Measurements from ENCODE around the gene SPAG16.

SPAG16 gene

GRCh38 chr2:214196260-214196659, 912.0 kb downstream of the SPAG16 start:
- DNase-seq: no peak

- DNase-seq: no peak
These were observed 917.6 kb downstream of the SPAG16 start for GRCh38 chr2:214201892-214202291.

- no peak for DNase-seq
These were observed 919.0 kb downstream of the SPAG16 start for GRCh38 chr2:214203214-214203613.

DNA sequence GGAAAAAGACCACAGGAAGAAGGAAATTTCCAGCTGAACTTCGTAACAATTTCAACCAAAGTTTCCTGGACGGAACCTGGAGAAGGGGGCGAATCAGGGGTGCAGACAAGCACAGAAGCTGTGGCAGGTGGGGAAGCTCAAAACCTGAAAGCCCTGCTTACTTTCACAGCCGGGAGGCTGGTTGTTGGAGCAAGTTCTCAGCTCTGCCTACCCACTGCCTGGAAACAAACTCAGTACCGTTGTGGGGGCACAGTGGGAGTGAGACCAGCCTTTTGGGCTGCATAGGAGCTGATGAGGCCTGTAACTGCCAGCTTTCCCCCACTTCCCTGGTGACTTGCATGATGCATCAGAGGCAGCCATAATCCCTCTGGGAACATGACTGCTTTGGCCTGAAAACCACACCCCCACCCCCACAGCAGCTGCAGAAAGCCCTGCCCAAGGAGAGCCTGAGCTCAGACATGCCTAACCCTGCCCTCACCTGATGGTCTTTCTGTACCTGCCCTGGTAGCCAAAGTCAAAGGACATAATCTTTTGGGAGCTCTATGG, 919.6 kb downstream of the SPAG16 start:
- DNase-seq: no peak

DNA sequence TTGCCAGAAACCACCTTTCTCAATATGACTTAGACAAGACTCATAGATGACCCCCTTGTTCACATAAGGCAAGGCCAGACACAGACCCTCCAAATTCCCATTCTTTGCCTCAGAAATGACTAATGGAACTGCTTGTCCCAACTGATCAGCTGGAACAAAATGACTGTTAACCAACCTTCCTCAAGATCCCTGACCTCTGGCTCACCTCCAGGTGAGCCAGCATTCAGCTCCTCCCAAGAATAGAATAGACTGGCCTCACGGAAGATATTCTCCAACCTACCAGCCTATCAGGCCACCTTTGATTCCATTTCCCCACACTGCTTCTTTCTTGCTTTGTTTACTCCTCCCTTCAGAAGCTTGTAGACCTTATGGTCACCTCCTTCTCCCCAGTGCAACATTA, 930.8 kb downstream of the SPAG16 start:
- DNase-seq: no peak

DNA sequence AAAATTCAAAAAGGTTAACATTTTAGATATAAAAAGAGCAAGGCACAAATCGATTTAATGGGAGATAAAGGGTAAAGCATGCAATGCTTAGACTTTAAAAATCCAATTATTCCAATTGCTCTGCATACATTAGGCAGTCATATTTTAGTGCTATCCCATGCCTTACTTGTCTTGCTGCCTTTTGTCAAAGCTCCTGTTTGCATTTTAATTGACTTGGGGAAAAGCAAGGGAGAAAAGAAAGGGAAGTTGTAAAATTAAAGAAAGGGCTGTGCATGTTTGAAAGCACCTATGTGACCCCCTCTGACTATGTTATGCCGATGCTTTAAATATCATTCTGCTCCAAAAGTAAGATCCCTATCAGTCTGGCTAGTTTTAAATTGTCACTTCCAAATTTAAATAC, 932.9 kb downstream of the SPAG16 start:
- DNase-seq: no peak

DNA sequence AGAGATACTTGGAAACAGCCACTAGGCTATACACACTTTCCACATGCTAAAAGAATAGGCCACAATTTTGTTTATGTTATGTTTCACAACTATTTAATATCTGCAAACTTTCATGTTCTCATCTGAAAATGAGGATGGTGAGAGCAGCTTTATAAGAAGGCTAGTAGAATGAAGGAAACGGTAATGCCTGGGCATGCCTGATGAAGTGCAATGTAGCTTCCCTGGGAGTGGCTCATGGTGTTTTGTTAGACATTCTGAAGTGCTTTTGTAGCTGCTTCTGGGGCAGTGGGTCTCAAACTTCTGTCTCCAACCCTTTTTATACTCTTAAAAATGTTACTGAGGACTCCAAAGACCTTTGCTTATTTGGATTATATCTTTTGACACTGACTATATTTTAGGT, 933.3 kb downstream of the SPAG16 start:
- no peak for DNase-seq

- DNase-seq: no peak
These were observed 936.0 kb downstream of the SPAG16 start for GRCh38 chr2:214220251-214220650.

DNA sequence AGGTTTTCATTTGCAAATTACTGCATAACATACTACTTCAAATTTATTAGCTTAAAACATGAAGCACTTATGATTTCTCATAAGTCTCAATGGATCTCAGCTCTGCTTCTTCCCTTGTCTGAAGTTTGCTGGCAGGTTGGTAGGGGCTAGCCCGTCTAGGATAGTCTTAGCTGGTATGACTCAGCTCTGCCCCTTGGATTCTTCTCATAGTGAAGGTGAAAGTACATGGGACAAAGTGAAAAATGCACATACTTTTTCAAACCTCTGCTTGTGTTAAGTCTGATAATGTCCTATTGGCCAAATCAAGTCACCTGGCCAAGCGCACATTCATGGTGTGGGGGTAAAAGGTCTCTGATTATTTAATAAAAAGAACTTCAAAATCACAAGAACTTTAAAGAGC, 941.8 kb downstream of the SPAG16 start:
- DNase-seq: no peak

DNA sequence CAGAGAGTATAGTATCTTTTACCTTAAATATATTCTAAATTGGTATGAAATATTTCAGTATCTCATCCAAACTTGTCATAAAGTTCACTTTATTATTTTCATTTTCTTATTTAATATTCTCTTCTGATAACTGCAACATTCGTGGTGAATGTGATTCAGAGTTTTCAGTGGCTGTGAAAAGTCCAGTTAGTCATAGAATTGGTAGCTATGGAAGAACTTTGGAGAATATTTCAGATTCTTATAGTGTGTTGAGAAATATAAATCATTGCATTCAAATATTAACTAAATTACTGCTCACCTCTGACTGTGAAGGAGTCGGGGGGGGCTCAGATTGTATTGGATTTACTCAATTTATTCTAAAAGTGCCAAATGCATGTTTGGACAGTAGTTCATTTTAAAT, 948.0 kb downstream of the SPAG16 start:
- no peak for DNase-seq

DNA sequence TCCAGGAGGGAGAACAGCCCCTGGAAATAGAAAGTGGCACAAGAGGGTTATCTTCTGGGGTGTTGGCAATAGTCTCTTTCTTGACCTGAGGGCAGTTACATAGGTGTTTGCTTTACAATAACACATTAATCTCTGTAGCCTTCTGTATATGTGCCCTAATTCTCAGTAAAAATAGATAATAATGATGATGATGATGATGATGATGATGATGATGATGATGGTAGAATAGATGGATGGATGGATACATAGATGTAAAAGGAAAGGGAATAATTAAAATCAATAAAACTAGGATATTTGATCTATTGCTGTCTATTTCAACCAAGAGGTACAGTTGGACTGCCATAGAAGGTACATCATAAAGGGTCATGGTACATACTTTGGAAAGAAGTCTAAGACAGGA, 948.9 kb downstream of the SPAG16 start:
- DNase-seq: no peak

DNA sequence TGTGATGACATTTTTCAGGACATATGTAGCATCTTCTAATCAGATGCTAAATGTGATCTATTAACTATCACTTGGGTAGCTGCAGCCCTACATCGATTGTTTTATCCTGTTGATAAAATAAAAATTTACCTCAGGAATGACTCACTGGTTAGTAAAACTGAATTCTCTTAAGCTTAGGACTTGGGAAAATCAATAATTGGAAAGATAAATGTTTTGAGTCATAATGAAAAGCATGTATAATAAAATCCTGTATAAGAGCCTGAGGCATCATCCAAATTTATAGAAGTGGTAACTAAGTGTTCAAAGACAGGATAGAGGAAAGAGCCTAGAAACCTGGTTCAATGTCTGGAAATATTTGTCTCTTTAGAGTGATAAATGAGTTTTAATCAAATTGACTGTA, 958.5 kb downstream of the SPAG16 start:
- DNase-seq: no peak

GRCh38 chr2:214244847-214245246, 960.6 kb downstream of the SPAG16 start:
- DNase-seq: no peak

- no peak for DNase-seq
These were observed 962.2 kb downstream of the SPAG16 start for GRCh38 chr2:214246417-214246816.

DNA sequence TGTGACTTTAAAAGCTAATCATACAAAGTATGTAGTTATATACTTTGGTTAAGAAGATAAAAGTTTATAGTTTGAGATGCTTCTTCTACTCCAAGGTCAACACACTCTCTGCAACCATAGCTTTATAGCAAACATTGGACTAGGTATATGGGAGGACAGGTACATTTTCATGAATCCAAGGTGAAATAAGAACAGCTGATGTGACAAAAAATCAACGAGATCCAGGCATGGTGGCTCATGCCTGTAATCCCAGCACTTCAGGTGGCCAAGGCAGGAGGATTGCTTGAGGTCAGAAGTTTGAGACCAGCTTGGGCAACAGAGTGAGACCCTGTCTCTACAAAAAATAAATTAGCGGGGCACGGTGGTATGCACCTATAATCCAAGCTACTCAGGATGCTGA, 963.3 kb downstream of the SPAG16 start:
- no peak for DNase-seq

- no peak for DNase-seq
These were observed 970.8 kb downstream of the SPAG16 start for GRCh38 chr2:214255046-214255445.

DNA sequence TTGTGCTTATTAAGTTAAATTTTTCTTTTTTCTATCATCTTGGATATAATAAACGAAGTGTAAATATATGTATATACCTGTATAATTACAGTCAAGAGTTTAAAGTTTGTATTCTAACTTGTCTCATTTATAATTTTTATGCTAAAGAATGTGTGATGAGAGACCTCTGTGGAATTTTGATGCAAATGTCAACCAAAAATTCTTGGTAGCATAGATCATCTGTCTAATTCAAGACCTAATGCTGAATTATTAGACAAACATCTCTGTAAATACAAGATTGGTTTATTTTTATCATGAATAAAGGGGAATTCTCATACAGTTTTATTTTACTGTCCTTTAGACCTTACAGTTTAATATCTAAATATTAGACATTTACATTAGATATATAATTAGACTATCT, 977.4 kb downstream of the SPAG16 start:
- DNase-seq: no peak

- DNase-seq: no peak
These were observed 979.9 kb downstream of the SPAG16 start for GRCh38 chr2:214264171-214264570.

DNA sequence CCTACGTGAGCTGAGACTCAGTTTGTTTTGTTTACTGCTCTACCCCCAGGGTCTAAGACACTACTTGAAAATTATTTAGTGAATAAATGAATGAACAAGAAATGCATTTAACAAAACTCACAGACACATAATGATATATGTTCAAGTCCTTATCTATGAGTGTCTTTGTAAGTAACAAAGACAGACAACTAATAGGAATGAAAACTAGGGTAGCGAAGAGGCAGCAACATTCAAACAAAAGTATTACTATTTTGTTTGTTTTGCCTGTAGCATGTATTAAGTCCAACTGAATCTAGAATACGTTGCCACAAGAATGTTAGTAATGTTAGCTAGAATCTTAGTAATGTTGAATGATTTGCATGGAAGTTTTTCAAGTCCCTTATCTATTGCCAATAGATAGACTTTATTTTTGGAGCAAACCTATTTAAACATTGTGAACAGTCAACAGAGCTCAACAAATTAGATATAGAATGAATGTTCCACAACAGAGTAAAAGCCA, 981.8 kb downstream of the SPAG16 start:
- no peak for DNase-seq

- DNase-seq: no peak
These were observed 993.6 kb downstream of the SPAG16 start for GRCh38 chr2:214277880-214278279.

GRCh38 chr2:214286011-214286410, 1001.7 kb downstream of the SPAG16 start:
- no peak for DNase-seq

DNA sequence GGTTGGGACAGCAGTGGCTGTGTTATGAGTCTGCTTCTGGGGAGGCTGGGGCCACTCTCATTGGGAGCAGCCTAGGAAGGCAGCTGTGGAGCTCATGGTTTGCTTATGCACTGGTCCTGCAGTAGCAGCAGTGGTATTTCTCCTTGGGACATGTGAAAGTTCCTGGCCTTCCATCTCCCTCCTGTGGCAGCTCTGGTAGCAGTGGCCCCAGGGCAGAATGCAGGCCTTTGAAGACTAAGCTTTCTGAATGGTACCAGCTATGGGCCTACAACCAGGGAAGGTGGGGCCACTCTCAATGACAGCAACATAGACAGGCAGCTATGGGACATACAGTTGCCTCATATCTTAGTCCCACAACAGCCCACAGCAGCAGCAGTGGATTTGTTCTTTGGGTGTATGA, 1009.3 kb downstream of the SPAG16 start:
- DNase-seq: no peak

- DNase-seq: no peak
These were observed 1010.2 kb downstream of the SPAG16 start for GRCh38 chr2:214294426-214294825.

GRCh38 chr2:214297423-214297822, 1013.2 kb downstream of the SPAG16 start:
- no peak for DNase-seq

DNA sequence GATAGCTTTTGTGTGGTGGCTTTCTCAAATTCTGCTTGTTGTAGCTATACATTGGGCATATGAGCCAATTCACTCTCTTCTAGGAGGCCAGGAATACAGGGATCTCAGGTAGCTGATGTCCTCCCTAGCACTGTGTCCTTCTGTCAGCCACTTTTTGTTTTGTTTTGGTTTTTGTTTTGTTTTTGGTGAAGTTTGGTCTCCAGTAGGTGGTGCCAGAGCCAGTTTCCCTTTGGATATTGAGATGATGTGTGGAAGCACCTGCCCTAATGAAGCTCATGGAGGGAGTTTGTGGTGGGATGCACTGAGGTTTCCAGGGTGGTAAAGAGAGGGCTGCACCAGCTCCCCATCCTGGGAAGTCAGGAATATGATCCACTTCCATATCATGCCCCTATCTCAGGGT, 1026.1 kb downstream of the SPAG16 start:
- no peak for DNase-seq

Measured in NCI-H1694 treated with DMSO at 0.1 percent for 48 hours (cell line).